HS-5 (cell line): ENCODE results near the gene LHFPL6.

Source experiments
- DNase-seq: peaks from one replicate; pipeline ENCODE4 v3.0.0-alpha.2; 2012; ENCODE audit warnings: low read depth

Gene LHFPL6

GRCh38 chr13:39554371-39554770, 48.6 kb downstream of the LHFPL6 start:
- no peak for DNase-seq

- no peak for DNase-seq
Measured at GRCh38 chr13:39552246-39552645, 50.7 kb downstream of the LHFPL6 start.

DNA sequence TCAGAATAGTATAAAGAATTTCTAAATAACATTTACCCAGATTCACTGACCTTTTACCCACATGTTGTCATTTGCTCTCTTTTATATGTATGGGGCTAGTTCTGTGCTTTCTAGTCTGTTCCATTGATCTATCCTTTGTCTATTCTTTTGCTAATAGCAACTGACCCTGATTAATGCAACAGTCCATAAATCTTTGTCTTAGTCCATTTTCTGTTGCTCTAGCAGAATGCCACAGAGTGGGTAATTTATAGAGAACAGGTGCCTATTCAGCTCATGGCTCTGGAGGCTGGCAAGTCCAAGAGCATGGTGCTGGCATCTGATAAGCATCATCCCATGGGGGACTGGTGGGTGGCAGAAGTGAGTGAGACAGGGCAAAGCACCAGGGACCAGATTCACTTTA, 52.1 kb downstream of the LHFPL6 start:
- no peak for DNase-seq

- DNase-seq, result no peak
Measured at GRCh38 chr13:39547108-39547507, 55.9 kb downstream of the LHFPL6 start.

- no peak for DNase-seq
Measured at GRCh38 chr13:39542361-39542760, 60.6 kb downstream of the LHFPL6 start.

GRCh38 chr13:39540929-39541605, 61.9 kb downstream of the LHFPL6 start:
- no peak for DNase-seq

DNA sequence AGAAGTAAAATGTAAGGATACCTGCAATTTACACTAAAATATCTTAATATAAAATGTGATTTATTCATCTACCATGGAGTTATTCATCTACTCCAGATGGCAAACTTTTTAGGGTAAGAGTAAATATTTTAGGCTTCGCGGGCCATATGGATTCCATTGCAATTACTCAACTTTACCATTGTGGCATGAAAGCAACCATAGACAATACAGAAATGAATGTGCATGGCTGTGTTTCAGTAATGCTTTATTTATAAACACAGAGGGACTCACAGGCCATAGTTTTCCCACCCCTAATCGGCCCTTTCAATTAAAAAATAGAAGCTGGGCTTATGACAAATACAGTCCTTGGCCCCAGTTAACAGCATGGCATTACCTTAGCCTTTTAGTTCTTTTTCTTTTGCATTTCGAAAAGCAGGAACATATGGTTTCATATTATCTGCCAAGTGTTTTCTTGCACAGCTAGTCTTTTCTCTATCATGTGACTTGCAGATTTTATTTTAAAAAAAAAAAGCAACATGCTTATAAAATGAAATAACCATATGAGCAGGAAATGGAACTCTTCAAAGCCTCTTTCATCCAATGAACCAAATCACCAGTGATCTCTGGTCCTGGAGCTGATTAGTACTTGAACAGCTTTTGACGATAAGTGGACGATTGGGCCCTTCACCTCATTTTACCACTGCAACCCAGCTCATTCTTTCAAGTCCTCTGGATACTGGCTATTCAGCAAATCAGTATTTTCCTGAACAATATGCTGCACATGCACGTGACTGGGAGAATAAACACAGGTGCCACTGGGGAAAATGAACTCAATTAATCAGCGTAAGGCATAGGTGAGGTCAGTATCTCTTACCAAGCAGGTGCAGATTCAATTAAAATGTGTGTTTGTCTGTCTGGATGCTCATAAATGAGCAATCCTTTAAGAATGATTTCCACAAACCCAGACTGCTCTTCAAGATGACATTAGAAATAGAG, 63.9 kb downstream of the LHFPL6 start:
- DNase-seq, result no peak

GRCh38 chr13:39536906-39537305, 66.1 kb downstream of the LHFPL6 start:
- no peak for DNase-seq

DNA sequence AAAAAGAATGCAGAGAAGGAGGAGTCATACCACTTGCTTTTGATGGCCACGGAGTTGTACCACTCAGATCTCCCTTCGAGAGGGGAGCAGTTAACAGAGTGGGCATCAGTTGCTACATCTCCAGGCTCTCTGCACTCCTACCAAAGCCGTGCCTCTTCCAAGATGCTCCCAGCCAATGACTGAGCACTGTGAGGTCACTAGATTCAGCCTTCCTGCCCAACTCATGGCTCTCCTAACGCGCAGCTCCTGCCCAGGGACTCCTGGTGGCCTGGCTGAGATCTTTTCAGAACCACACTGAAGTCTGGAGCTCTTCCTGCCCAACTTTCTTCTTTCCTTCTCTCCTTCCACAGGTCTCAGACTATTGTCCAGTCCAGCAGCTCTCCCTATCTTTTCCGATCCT, 66.7 kb downstream of the LHFPL6 start:
- no peak for DNase-seq

DNA sequence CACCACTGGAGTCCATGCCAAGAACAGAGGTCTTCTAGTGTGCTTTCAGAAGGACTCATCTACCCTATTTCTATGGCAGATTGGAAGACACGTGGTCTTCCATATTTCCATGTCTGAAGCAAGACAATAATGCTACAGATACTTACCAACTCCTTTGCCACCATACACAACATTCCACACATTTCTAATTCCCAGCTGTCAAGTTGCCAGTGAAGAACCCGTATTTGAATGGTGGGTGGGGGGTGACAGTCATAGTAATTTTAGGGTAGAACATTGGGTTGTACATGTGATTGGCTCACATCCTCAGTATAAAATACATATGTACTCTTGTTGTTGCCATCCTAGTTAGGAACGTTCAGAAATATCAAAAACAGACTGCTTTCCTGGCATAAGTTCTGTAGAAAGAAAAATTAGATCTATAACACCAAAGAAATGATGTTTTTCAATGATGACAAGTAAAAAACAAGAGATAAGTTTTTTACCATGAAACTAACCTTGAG, 69.3 kb downstream of the LHFPL6 start:
- no peak for DNase-seq

DNA sequence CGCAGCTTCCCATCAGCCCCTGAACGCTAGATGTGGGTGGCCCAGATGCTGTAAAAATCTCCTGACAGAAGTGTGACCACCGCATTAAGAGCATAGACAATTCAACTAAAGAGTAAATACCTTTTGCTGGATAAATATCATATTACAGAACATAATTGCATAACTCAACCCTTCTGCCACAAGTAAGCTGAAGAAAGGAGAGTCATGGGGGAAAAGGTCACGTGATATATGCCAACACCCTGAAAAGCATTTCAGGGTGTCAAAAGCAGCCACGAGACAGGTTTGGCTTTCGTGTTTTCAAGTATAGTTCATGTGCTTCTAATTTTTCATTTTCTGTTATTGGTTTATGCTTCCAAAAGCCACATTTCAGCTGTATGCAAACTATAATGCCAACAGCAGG, 71.3 kb downstream of the LHFPL6 start:
- no peak for DNase-seq

DNA sequence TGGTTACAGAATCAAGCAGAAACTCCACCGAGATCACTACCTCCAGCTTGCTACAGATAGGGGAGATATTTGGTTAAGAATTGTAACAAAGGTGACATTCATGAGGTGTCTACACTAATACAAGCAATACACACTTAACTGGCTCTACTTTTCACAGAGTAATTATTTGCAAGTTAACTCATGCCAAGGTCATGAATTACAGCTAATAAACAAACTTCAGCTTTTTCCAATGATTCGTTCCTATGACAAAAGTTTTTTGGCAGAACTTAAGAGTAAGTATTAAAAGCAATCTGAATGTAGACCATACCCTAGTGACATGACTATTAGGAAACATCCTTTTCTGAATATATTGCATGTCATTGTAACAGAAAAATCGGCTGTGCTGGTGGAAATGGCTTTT, 72.1 kb downstream of the LHFPL6 start:
- DNase-seq, result no peak

DNA sequence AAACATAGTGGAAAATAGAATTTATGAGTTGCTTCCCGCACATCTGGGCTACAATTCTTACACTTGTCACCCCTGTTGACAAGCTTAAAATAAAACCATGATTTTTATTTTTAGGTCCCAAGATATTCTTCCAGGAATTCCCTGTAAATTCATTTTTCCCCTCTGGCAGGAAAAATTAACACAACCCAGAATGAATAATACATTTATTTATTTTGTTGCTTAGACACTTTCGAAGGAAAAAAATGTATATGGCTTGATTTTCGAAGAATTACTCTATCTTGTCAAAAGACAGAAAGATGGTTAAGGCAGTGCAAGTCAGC, 74.4 kb downstream of the LHFPL6 start:
- no peak for DNase-seq

GRCh38 chr13:39527961-39528660, 74.9 kb downstream of the LHFPL6 start:
- peak; percentile 70 for DNase-seq

- no peak for DNase-seq
Measured at GRCh38 chr13:39527301-39527700, 75.7 kb downstream of the LHFPL6 start.

GRCh38 chr13:39526499-39526898, 76.5 kb downstream of the LHFPL6 start:
- no peak for DNase-seq

DNA sequence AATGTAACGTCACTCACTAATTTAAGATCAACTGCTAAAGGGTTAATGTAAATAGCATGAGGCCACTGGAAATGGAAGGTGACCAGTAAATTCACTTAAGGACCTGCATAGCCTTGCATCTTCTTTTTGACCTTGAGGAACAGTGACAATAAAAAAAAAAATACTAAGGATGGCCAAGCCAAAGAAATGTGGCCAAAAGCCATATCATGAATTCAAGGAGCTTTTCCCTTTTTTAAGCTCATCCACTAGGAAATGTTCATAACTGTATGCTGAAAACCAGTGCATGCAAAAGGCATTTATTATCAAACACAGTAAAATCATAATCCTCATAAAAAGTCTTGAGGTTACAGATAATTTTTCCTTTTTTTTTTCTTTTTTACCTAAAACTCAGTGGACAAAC, 77.5 kb downstream of the LHFPL6 start:
- DNase-seq, result no peak

DNA sequence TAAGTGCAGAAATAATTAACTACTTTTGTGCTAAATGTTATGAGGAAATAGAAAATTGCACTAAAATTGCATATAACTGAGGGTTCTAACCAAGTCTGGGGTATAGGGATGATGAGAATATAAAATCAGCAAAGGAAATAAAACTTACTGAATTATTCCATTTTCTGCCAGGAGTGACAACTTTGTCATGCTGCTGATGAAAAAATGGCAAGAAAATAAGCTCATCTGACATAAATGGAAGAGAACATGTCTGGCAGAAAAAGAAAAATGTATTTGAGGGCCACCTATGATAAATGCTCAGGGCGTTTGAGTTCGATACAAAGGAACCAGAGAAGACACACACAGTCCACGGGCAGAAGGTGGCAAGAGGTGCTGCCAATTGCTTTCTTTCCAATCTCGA, 78.2 kb downstream of the LHFPL6 start:
- no peak for DNase-seq

DNA sequence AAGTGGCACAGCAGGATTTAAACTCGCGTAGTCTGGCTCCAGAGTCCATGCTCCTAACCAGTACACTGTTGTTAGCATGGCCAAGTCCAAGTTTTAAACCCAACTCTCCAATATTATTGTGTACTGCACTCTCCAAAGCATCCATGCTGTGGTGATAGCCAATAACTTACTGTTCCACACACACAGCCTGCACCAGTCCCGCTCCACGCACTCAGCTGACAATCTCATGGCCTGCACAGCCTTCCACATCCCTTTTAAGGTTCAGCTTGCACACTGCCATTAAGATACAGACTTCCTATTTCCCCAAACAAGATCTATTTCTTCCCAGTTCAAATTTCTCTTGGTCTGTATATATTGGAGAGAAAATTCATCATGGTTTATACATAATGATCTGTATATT, 80.7 kb downstream of the LHFPL6 start:
- no peak for DNase-seq

- no peak for DNase-seq
Measured at GRCh38 chr13:39521701-39522100, 81.3 kb downstream of the LHFPL6 start.

DNA sequence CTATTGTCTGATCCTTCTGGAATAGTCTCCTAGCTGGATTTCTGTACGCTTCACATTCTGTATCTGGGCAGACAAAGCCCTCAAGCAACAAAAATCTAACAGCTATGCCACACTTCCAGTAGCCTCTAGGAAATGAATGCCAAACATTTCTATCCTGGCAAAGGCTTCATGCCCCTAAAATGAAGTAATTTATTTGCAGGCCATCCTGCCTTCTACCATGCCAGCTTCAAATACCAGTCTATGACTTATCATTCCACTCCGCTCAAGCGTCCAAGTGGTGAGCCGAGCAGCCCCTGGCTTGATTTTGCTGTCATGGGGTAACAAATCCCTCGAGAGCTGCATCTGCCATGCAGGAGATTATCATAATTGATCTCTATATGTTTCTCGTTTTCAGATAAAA, 86.9 kb downstream of the LHFPL6 start:
- no peak for DNase-seq

DNA sequence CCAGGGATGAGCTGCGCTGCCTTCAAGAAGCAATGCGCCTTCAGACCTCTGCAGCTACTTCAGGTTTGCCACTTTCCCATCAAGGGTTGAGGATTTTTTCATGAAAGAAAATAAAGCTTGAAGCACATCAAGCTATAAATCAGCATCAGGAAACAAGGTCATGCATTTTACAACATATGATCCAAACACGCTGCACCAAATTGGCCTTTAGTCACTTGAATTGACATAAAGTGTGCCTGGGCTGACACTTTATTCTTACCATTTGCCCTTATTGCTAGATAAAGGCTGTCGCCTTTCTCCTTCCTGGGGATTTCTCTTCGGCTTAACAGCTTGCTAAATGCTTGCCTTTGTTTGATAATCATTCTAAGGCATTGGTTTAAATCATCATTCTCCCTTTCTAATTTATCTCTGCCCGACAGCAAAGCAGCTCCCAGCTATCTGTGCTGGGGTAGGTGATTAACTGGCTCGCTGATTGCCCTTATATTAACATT, 87.7 kb downstream of the LHFPL6 start:
- DNase-seq, result no peak

DNA sequence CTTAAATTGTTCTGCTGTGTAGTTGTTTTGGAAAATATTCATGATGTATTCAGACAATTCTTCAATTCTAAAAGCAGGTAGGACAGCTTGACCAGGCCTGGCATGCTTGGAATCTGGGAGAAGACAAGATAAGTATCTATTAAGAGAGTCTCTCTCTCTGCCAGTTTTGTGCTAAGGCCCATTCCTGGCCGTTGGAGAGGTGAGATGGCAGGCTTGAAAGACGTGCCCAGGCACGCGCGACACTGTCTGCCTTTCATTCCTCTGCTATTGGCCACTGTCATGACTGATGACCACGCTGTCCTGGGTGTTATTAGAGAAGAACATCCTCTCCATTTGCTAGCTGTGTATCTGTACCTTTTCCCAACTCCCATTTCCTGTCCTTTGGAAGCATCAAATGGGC, 90.3 kb downstream of the LHFPL6 start:
- DNase-seq, result no peak
